WTC11 (cell line): ENCODE measurements around the gene OR51B5.

Experiments used
- ZNF532 ChIP-seq: fragments of 250-450 bp; sonication (Bioruptor Pico); IDR thresholded peaks from 2 replicates; pipeline ENCODE4 v1.9.0; 2021; ENCODE audit warnings: mild to moderate bottlenecking, borderline replicate concordance
- TF ChIP-seq, protein P1 (sequence below): fragments of 200-600 bp; IDR thresholded peaks from 2 replicates; pipeline ENCODE4 v1.8.0; 2022; ENCODE audit warnings: antibody characterized with exemption

GRCh38 chr11:5300251-5300650, 43.1 kb downstream of the OR51B5 start:
- TF ChIP-seq, protein P1, sequence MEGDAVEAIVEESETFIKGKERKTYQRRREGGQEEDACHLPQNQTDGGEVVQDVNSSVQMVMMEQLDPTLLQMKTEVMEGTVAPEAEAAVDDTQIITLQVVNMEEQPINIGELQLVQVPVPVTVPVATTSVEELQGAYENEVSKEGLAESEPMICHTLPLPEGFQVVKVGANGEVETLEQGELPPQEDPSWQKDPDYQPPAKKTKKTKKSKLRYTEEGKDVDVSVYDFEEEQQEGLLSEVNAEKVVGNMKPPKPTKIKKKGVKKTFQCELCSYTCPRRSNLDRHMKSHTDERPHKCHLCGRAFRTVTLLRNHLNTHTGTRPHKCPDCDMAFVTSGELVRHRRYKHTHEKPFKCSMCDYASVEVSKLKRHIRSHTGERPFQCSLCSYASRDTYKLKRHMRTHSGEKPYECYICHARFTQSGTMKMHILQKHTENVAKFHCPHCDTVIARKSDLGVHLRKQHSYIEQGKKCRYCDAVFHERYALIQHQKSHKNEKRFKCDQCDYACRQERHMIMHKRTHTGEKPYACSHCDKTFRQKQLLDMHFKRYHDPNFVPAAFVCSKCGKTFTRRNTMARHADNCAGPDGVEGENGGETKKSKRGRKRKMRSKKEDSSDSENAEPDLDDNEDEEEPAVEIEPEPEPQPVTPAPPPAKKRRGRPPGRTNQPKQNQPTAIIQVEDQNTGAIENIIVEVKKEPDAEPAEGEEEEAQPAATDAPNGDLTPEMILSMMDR: no peak
- no peak for TF ChIP-seq ZNF532 (CRISPR knock-in tag)
